HCT116 (cell line): ENCODE data around the gene SNURF. TPM values are rescaled to one million over a fixed set of nuclear protein-coding genes. Genes with fewer than 3 reads are reported as not detected.
"Not testable (repeated sequence)": the region's sequence is repeated elsewhere in the genome, so short reads cannot be mapped to it uniquely, and the experiment has no call there.

Source experiments
- ATAC-seq: fragments of 200-7000 bp; cut with Tn5 transposase; 2 replicates; pipeline ENCODE4 v1.9.1; 2020; ENCODE audit warnings: mild to moderate bottlenecking, moderate library complexity
- BruUV-seq: library from RNA; stranded (reverse); fragments of 400-500 nt; replicated peaks from 2 replicates; lab custom pipeline; 2021; lab: Mats Ljungman, UMichigan
- CTCF ChIA-PET: fragments of 300-600 bp; sonication (Branson Sonifier 250); formaldehyde crosslinking; loops from one replicate; lab custom pipeline; 2021; ENCODE audit warnings: antibody characterized with exemption; lab: Charles Lee
- POLR2A ChIA-PET: fragments of 300-600, 350-600 bp; sonication (Branson Sonifier 250); formaldehyde crosslinking; loops from one replicate; lab custom pipeline; 2021; ENCODE audit warnings: antibody characterized with exemption; lab: Charles Lee
- RAD21 ChIA-PET, 2 experiments: fragments of 300-600 bp; sonication (Branson Sonifier 250); formaldehyde crosslinking; loops; one replicate each; lab custom pipeline; 2023; ENCODE audit warnings: low total read pairs in 2 of 2; ENCODE audit not compliant: uncharacterized antibody in 2 of 2, unreplicated experiment in 2 of 2, low non-redundant PET in 1 of 2; lab: Charles Lee
- DNase-seq: peaks from one replicate; pipeline ENCODE4 v3.0.0-alpha.2; 2010; ENCODE audit warnings: low read depth, low spot score
- H2AFZ ChIP-seq: fragments of 200-600 bp; shearing (Covaris generic), sonication (generic); 2 replicates; pipeline ENCODE4 v1.6.1; 2017; ENCODE audit warnings: low read depth, mixed run types, mixed read lengths, antibody characterized with exemption, low read length; ENCODE audit not compliant: poor library complexity, severe bottlenecking
- H3K27ac ChIP-seq: 2 replicates; pipeline ENCODE4 v1.5.1; 2012; ENCODE audit warnings: low read depth, low read length
- H3K27me3 ChIP-seq: fragments of 200-600 bp; sonication (generic); 2 replicates; pipeline ENCODE4 v1.6.1; 2016; ENCODE audit warnings: mixed run types, low read length, mixed read lengths; ENCODE audit not compliant: insufficient read depth
- H3K36me3 ChIP-seq, 2 experiments: fragments of 200-500 bp in 1 of 2; fragments of 200-600 bp in 1 of 2; sonication (Bioruptor generic) in 1 of 2; sonication (generic) in 1 of 2; 2 replicates each; pipeline versions ENCODE4 v1.5.1 to v1.6.1; 2014 to 2016; ENCODE audit warnings: low read length in 2 of 2, inconsistent platforms in 1 of 2, mixed read lengths in 1 of 2, mixed run types in 1 of 2; ENCODE audit not compliant: insufficient read depth in 2 of 2, control insufficient read depth in 1 of 2
- H3K4me1 ChIP-seq, 2 experiments: fragments of 200-600 bp in 1 of 2; sonication (generic) in 1 of 2; 2 replicates each; pipeline versions ENCODE4 v1.5.1 to v1.6.1; 2012 to 2017; ENCODE audit warnings: low read length in 2 of 2, inconsistent platforms in 1 of 2, mild to moderate bottlenecking in 1 of 2, mixed read lengths in 1 of 2, mixed run types in 1 of 2, moderate library complexity in 1 of 2; ENCODE audit not compliant: insufficient read depth in 2 of 2, control insufficient read depth in 1 of 2
- H3K4me2 ChIP-seq: fragments of 200-600 bp; sonication (generic); 2 replicates; pipeline ENCODE4 v1.6.1; 2017; ENCODE audit warnings: mixed run types, low read length, mixed read lengths
- H3K4me3 ChIP-seq, 2 experiments: fragments of 200-600 bp in 1 of 2; sonication (generic) in 1 of 2; replicated peaks in 1 of 2; 2 replicates each; pipeline ENCODE4 v1.5.1; 2011 to 2016; ENCODE audit warnings: low read length in 2 of 2, control low read depth in 1 of 2, low read depth in 1 of 2, mild to moderate bottlenecking in 1 of 2, mixed read lengths in 1 of 2, mixed run types in 1 of 2
- H3K79me2 ChIP-seq: fragments of 200-600 bp; sonication (generic); 2 replicates; pipeline ENCODE4 v1.6.1; 2017; ENCODE audit warnings: mild to moderate bottlenecking, mixed run types, low read length, moderate library complexity, mixed read lengths; ENCODE audit not compliant: insufficient read depth
- H3K9ac ChIP-seq: fragments of 200-600 bp; sonication (generic); 2 replicates; pipeline ENCODE4 v1.6.1; 2016; ENCODE audit warnings: low read length, mixed read lengths
- H3K9me2 ChIP-seq: fragments of 200-600 bp; sonication (generic), shearing (Covaris generic); 2 replicates; pipeline ENCODE4 v1.6.1; 2017; ENCODE audit warnings: mixed run types, mild to moderate bottlenecking, moderate library complexity; ENCODE audit not compliant: insufficient read depth
- H3K9me3 ChIP-seq, 2 experiments: fragments of 200-500 bp in 1 of 2; fragments of 200-600 bp in 1 of 2; sonication (Bioruptor generic) in 1 of 2; sonication (generic) in 1 of 2; 2 replicates each; pipeline ENCODE4 v1.6.1; 2014 to 2017; ENCODE audit warnings: low read length in 2 of 2, mixed read lengths in 2 of 2, inconsistent platforms in 1 of 2, low read depth in 1 of 2, mild to moderate bottlenecking in 1 of 2, mixed run types in 1 of 2, moderate library complexity in 1 of 2; ENCODE audit not compliant: control insufficient read depth in 1 of 2, insufficient read depth in 1 of 2
- H4K20me1 ChIP-seq: fragments of 200-600 bp; sonication (generic), shearing (Covaris generic); 2 replicates; pipeline ENCODE4 v1.6.1; 2017; ENCODE audit warnings: mixed run types, mild to moderate bottlenecking, moderate library complexity; ENCODE audit not compliant: insufficient read depth
- EZH2 ChIP-seq: fragments of 200-600 bp; sonication (generic); IDR thresholded peaks from 2 replicates; pipeline ENCODE4 v1.6.1; 2017; ENCODE audit warnings: antibody characterized with exemption, mixed run types
- POLR2AphosphoS5 ChIP-seq: IDR thresholded peaks from 2 replicates; pipeline ENCODE4 v1.6.1; 2011; ENCODE audit warnings: mild to moderate bottlenecking, low read depth, low read length, moderate library complexity
- SRF ChIP-seq: IDR thresholded peaks from 2 replicates; pipeline ENCODE4 v1.6.1; 2012; ENCODE audit warnings: low read depth
- TCF7L2 ChIP-seq: IDR thresholded peaks from 2 replicates; pipeline ENCODE4 v1.7.0; 2011; ENCODE audit warnings: borderline replicate concordance, inconsistent platforms; ENCODE audit not compliant: insufficient read depth, insufficient read length; ENCODE audit errors: extremely low read depth
- ZFX ChIP-seq: fragments of 450-650 bp; IDR thresholded peaks from 2 replicates; pipeline ENCODE4 v1.6.1; 2017
- intact Hi-C: fragments of 100-400 bp; cut with micrococcal nuclease; formaldehyde crosslinking; loops from 2 replicates; pipeline ENCODE4 v1.10.0; 2022
- total RNA-seq: library from RNA; stranded (reverse); gene quantifications from one replicate; pipeline ENCODE4 v1.2.1, GENCODE V29; 2021; ENCODE audit not compliant: unreplicated experiment

The SNURF gene
- total RNA-seq, 1 experiment from 2014 or later = 0.44 TPM

DNA sequence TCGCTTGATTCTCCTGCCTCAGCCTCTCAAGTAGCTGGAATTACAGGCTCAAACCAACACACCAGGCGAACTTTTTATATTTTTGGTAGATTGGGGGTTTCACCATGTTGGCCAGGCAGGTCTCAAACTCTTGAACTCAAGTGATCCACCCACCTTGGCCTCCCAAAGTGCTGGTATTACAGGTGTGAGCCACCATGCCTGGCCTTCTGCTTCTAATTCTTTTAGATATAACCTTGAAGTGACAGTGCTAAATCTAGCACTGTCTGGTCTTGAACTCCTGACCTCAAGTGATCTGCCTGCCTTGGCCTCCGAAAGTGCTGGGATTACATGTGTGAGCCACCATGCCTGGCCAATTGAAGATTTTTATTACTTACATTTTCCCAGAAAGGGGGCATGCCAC, 16.6 kb upstream of the SNURF start:
- intact Hi-C loops, H3K27me3 ChIP-seq, POLR2A ChIA-PET, H3K9ac ChIP-seq, DNase-seq, H3K4me3 ChIP-seq, CTCF ChIA-PET, H3K4me1 ChIP-seq, H3K9me2 ChIP-seq, H3K36me3 ChIP-seq, H3K79me2 ChIP-seq, BruUV-seq, H2AFZ ChIP-seq, H4K20me1 ChIP-seq, RAD21 ChIA-PET, ATAC-seq, H3K4me2 ChIP-seq, H3K27ac ChIP-seq: not testable (repeated sequence)
- peaks cover 6 to 23% of the 10 kb centered on the region in 2 experiments; a peak in 2 of 4 replicates for H3K9me3 ChIP-seq

DNA sequence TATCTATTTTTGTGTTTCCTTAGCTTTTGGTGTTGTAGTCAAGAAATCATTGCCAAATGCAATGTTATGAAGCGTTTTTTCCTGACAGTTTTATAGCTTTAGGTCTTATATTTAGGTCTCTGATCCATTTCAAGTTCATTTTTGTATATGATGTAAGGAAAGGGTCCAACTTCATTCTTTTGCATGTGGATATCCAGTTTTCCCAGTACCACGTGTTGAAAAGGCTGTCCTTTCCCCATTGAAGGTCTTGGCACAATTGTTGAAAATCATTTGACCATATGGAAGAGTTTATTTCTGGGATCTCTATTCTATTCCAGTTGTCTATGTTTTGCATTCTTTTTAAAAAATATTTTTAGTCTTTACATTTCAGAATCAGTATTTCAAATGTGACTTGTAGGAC, 14.6 kb upstream of the SNURF start:
- CTCF ChIA-PET = no interaction called here
- Histone ChIP-seq H3K27ac (no peak overlapping the region), H3K79me2 (no peaks in the 10 kb centered on the region), H3K4me3 (no peak overlapping the region), H3K9me3 (peaks cover 9 to 23% of the 10 kb centered on the region in 2 experiments; a peak in 2 of 4 replicates), H2AFZ (no peak overlapping the region), H3K9ac (no peak overlapping the region), H3K4me1 (no peaks in the 10 kb centered on the region), H4K20me1 (no peaks in the 10 kb centered on the region), H3K4me2 (no peak overlapping the region), H3K27me3 (no peaks in the 10 kb centered on the region), H3K36me3 (no peaks in the 10 kb centered on the region), H3K9me2 (no peaks in the 10 kb centered on the region)
- intact Hi-C loops = no loop called here
- BruUV-seq = no TSS peak
- no peak for DNase-seq
- TF ChIP-seq SRF (no peak), ZFX (no peak), TCF7L2 (no peak), POLR2AphosphoS5 (no peak), EZH2 (no peak)
- RAD21 ChIA-PET = no interaction called here
- POLR2A ChIA-PET = no interaction called here
- ATAC-seq = no peak
